Trophoblast cell (in vitro differentiated cells and primary cell): Measurements from ENCODE around the gene OR10A4.

Experiments
- DNase-seq, 2 donors: peaks; one replicate each; pipeline ENCODE4 v3.0.0-alpha.2; 2016
- H2AFZ ChIP-seq: 2 replicates; pipeline ENCODE4 v1.6.1; 2013; ENCODE audit warnings: low read length, moderate library complexity, mild to moderate bottlenecking; ENCODE audit not compliant: insufficient read depth, poor library complexity
- H2AK5ac ChIP-seq: 2 replicates; pipeline ENCODE4 v1.6.1; 2013; ENCODE audit warnings: mild to moderate bottlenecking, low read length
- H2BK120ac ChIP-seq: 2 replicates; pipeline ENCODE4 v1.6.1; 2013; ENCODE audit warnings: low read length, mild to moderate bottlenecking, moderate library complexity; ENCODE audit not compliant: insufficient read depth, poor library complexity
- H2BK12ac ChIP-seq: 2 replicates; pipeline ENCODE4 v1.6.1; 2013; ENCODE audit warnings: mild to moderate bottlenecking, low read length, moderate library complexity
- H2BK5ac ChIP-seq: 2 replicates; pipeline ENCODE4 v1.6.1; 2013; ENCODE audit warnings: low read length, low read depth, moderate library complexity, mild to moderate bottlenecking; ENCODE audit not compliant: poor library complexity
- H3K14ac ChIP-seq: 2 replicates; pipeline ENCODE4 v1.6.1; 2013; ENCODE audit warnings: mild to moderate bottlenecking, low read length
- H3K18ac ChIP-seq: 2 replicates; pipeline ENCODE4 v1.6.1; 2013; ENCODE audit warnings: mild to moderate bottlenecking, low read length
- H3K23ac ChIP-seq: 2 replicates; pipeline ENCODE4 v1.6.1; 2013; ENCODE audit warnings: low read length
- H3K27ac ChIP-seq: 2 replicates; pipeline ENCODE4 v1.5.1; 2013; ENCODE audit warnings: low read depth, mild to moderate bottlenecking, inconsistent platforms, low read length, moderate library complexity
- H3K27me3 ChIP-seq: 2 replicates; pipeline ENCODE4 v1.6.1; 2013; ENCODE audit warnings: inconsistent platforms, mild to moderate bottlenecking, low read length, moderate library complexity; ENCODE audit not compliant: insufficient read depth
- H3K36me3 ChIP-seq, 2 experiments: 1 replicate in 1 of 2; 2 replicates in 1 of 2; pipeline ENCODE4 v1.6.1; 2013; ENCODE audit warnings: low read length in 2 of 2, mild to moderate bottlenecking in 2 of 2, moderate library complexity in 1 of 2; ENCODE audit not compliant: insufficient read depth in 2 of 2, control insufficient read depth in 1 of 2
- H3K4ac ChIP-seq: 2 replicates; pipeline ENCODE4 v1.6.1; 2013; ENCODE audit warnings: low read depth, mild to moderate bottlenecking, low read length, moderate library complexity
- H3K4me1 ChIP-seq, 2 experiments: 1 replicate in 1 of 2; 2 replicates in 1 of 2; pipeline ENCODE4 v1.6.1; 2013; ENCODE audit warnings: low read length in 2 of 2, mild to moderate bottlenecking in 2 of 2, moderate library complexity in 1 of 2; ENCODE audit not compliant: insufficient read depth in 2 of 2, control insufficient read depth in 1 of 2
- H3K4me2 ChIP-seq: 2 replicates; pipeline ENCODE4 v1.6.1; 2013; ENCODE audit warnings: inconsistent platforms, mild to moderate bottlenecking, low read length, moderate library complexity
- H3K4me3 ChIP-seq: 2 replicates; pipeline ENCODE4 v1.5.1; 2013; ENCODE audit warnings: mild to moderate bottlenecking, low read depth, low read length, inconsistent platforms
- H3K79me1 ChIP-seq: one replicate; pipeline ENCODE4 v1.6.1; 2013; ENCODE audit warnings: low read length
- H3K79me2 ChIP-seq: 2 replicates; pipeline ENCODE4 v1.6.1; 2013; ENCODE audit warnings: low read length, mild to moderate bottlenecking; ENCODE audit not compliant: control insufficient read depth, insufficient read depth, poor library complexity
- H3K9ac ChIP-seq: 2 replicates; pipeline ENCODE4 v1.6.1; 2013; ENCODE audit warnings: mild to moderate bottlenecking, low read length
- H3K9me3 ChIP-seq: 2 replicates; pipeline ENCODE4 v1.6.1; 2013; ENCODE audit warnings: low read depth, mild to moderate bottlenecking, control low read depth, inconsistent platforms, low read length; ENCODE audit not compliant: insufficient read depth
- H4K12ac ChIP-seq: 2 replicates; pipeline ENCODE4 v1.6.1; 2013; ENCODE audit warnings: low read depth, mild to moderate bottlenecking, low read length, moderate library complexity
- H4K8ac ChIP-seq: 2 replicates; pipeline ENCODE4 v1.6.1; 2013; ENCODE audit warnings: low read depth, mild to moderate bottlenecking, low read length, moderate library complexity
- H4K91ac ChIP-seq: one replicate; pipeline ENCODE4 v1.6.1; 2013; ENCODE audit warnings: low read depth, mild to moderate bottlenecking, low read length, moderate library complexity
- WGBS: extraction: QIAGEN DNeasy Blood & Tissue Kit; methylation state at CpG from one replicate; pipeline ENCODE4 v1.1.7; 2013; ENCODE audit warnings: missing lambda C conversion rate; ENCODE audit not compliant: insufficient read length, insufficient coverage; ENCODE audit errors: extremely low coverage; 5-methylcytosine and 5-hydroxymethylcytosine counted together

OR10A4 gene

DNA sequence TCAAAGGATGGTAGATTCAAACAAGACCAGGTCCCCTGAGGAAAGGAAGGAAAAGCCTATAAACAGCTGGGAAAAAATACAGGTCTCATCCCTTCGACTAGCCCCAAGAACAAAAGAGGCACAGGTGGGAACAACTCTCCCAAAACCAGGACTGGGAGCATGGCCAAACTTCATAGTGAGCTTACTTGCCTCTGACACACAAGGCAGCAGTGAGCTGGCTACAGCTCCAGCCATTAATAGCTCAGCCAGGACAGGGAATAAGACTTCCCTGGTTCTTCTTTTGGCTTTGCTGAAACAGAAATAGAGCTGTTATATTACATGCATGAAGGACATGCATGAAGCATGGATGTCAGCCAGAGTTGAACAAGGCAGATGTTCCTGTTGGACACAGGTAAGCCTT, 13.5 kb upstream of the OR10A4 start, which contains the start of gene OR10A2:
Gene OR10A2, plus strand, starts transcription at position 97 of the 400 bp plus-strand sequence. CDS start 6,698 bp downstream, outside the sequence.
- WGBS: no CpG with 5 or more reads among the region's 1 CpG

DNA sequence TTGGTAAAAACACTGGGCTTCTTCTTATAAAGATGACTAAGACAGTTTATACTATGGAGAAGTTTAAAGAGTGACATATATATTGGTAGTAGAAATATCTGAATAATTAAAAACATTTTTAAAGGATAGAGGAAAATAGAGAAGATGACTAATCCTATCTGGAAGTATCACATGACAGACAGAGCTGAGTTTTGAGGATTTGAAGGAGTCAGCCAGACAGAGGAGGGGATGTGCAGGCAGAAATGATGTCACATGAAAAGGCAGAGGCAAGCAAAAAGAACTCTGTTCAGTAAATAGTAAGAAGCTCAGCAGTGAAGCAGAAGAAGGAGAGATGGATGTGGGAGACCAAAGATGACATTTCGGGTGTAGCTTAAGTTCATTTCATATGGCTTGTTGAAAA, 12.0 kb upstream of the OR10A4 start:
- Histone ChIP-seq H2BK120ac (no peak overlapping the region), H3K79me1 (no peaks in the 10 kb centered on the region), H3K14ac (no peak overlapping the region), H3K4me3 (no peak overlapping the region), H3K4me1 (no peaks in the 10 kb centered on the region), H3K79me2 (no peaks in the 10 kb centered on the region), H4K12ac (no peak overlapping the region), H3K9me3 (no peaks in the 10 kb centered on the region), H2AFZ (no peak overlapping the region), H3K27ac (no peak overlapping the region), H2BK12ac (no peak overlapping the region), H3K4me2 (no peak overlapping the region), H4K8ac (no peak overlapping the region), H2AK5ac (no peak overlapping the region), H3K23ac (no peak overlapping the region), H3K27me3 (no peaks in the 10 kb centered on the region), H4K91ac (no peak overlapping the region), H3K18ac (no peak overlapping the region), H2BK5ac (no peak overlapping the region), H3K36me3 (no peaks in the 10 kb centered on the region), H3K4ac (no peak overlapping the region), H3K9ac (no peak overlapping the region)
- no CpG with 5 or more reads among the region's 1 CpG for WGBS
- DNase-seq: no peak

More for the DNA sequence above, 13.5 kb upstream of the OR10A4 start, which contains the start of gene OR10A2:
- Histone ChIP-seq H3K18ac (no peak within 1 kb of the TSS), H3K9ac (no peak within 1 kb of the TSS), H3K27ac (no peak within 1 kb of the TSS), H3K79me1 (no peaks in the 10 kb centered on the region), H3K14ac (no peak within 1 kb of the TSS), H3K4ac (no peak within 1 kb of the TSS), H2BK12ac (no peak within 1 kb of the TSS), H2AFZ (no peak within 1 kb of the TSS), H3K9me3 (no peaks in the 10 kb centered on the region), H3K4me3 (no peak within 1 kb of the TSS), H3K4me1 (no peaks in the 10 kb centered on the region), H4K91ac (no peak within 1 kb of the TSS), H2AK5ac (no peak within 1 kb of the TSS), H4K12ac (no peak within 1 kb of the TSS), H4K8ac (no peak within 1 kb of the TSS), H3K79me2 (no peaks in the 10 kb centered on the region), H3K27me3 (no peaks in the 10 kb centered on the region), H2BK5ac (no peak within 1 kb of the TSS), H2BK120ac (no peak within 1 kb of the TSS), H3K36me3 (no peaks in the 10 kb centered on the region), H3K4me2 (no peak within 1 kb of the TSS), H3K23ac (no peak within 1 kb of the TSS)
- DNase-seq: no peak

DNA sequence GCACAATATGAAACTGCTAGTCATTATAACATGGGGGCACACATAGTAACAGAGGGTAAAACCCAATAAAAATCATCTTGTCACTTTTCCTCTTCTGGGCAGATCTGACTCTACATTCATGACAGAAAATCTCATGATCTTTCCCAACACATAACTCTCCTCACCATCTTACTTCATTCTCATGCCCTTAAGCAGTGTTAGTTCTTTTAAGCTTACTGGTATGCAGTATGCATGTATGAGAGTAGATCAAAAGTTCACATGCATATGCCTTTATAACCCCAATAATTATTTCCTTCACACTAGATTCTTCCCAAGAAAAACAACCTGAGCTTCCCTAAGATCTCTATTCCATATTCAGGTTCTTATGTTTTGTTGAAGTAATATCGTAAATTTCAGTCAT, 5.1 kb upstream of the OR10A4 start:
- H3K27ac ChIP-seq: no peak overlapping the region
- H3K23ac ChIP-seq: no peak overlapping the region
- no peak overlapping the region for H3K4me3 ChIP-seq
- H3K4ac ChIP-seq: no peak overlapping the region
- no peak overlapping the region for H2BK120ac ChIP-seq
- no peaks in the 10 kb centered on the region for H3K79me1 ChIP-seq
- H3K27me3 ChIP-seq: no peaks in the 10 kb centered on the region
- H2BK5ac ChIP-seq: no peak overlapping the region
- H3K9ac ChIP-seq: no peak overlapping the region
- H4K12ac ChIP-seq: no peak overlapping the region
- no peak overlapping the region for H3K4me2 ChIP-seq
- H3K14ac ChIP-seq: no peak overlapping the region
- no peak overlapping the region for H2BK12ac ChIP-seq
- WGBS: no CpG with 5 or more reads among the region's 1 CpG
- H3K4me1 ChIP-seq: no peaks in the 10 kb centered on the region
- no peak overlapping the region for H3K18ac ChIP-seq
- no peaks in the 10 kb centered on the region for H3K9me3 ChIP-seq
- H2AFZ ChIP-seq: no peak overlapping the region
- H3K79me2 ChIP-seq: no peaks in the 10 kb centered on the region
- H4K8ac ChIP-seq: no peak overlapping the region
- H4K91ac ChIP-seq: no peak overlapping the region
- no peak overlapping the region for H2AK5ac ChIP-seq
- peak in 1 of 2 donors; percentile 20 for DNase-seq
- H3K36me3 ChIP-seq: no peaks in the 10 kb centered on the region

DNA sequence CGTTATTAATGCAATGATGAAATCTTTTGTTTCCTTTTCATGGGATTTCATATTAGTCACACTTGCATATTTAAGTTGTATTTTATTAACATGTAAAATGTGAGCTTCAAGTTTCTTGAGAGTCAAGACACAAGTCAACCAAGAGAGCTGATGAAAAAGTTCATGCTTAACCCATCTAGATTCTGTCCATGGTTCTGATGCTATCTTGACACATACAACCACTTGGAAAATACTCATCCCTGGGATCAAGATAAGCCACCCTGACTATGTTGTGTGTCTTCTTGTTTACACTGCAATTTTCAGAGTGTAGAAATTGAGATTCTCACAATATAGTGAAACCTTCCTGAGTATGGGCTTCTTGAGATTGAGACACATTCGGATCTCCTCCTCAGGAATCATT, 664 bp upstream of the OR10A4 start:
- H4K8ac ChIP-seq: no peak overlapping the region
- no peak for DNase-seq
- H4K12ac ChIP-seq: no peak overlapping the region
- H3K4me2 ChIP-seq: no peak overlapping the region
- no peaks in the 10 kb centered on the region for H3K27me3 ChIP-seq
- peaks cover 5% of the 10 kb centered on the region for H3K9me3 ChIP-seq
- no peaks in the 10 kb centered on the region for H3K36me3 ChIP-seq
- no peak overlapping the region for H2BK5ac ChIP-seq
- no peak overlapping the region for H3K4ac ChIP-seq
- H3K4me3 ChIP-seq: no peak overlapping the region
- H3K18ac ChIP-seq: no peak overlapping the region
- H2AK5ac ChIP-seq: no peak overlapping the region
- H3K27ac ChIP-seq: no peak overlapping the region
- H2BK12ac ChIP-seq: no peak overlapping the region
- H3K79me1 ChIP-seq: no peaks in the 10 kb centered on the region
- H3K14ac ChIP-seq: no peak overlapping the region
- H3K23ac ChIP-seq: no peak overlapping the region
- no peak overlapping the region for H2BK120ac ChIP-seq
- no peaks in the 10 kb centered on the region for H3K4me1 ChIP-seq
- H4K91ac ChIP-seq: no peak overlapping the region
- no peak overlapping the region for H3K9ac ChIP-seq
- no CpG with 5 or more reads among the region's 2 CpGs for WGBS
- H3K79me2 ChIP-seq: no peaks in the 10 kb centered on the region
- no peak overlapping the region for H2AFZ ChIP-seq
